Immature natural killer cell (primary cell): Measurements from ENCODE around the gene PLA2G6. TPM values are rescaled to one million over a fixed set of nuclear protein-coding genes. Genes with fewer than 3 reads are reported as not detected.

ENCODE experiments used
- DNase-seq, 3 donors: peaks; one replicate each; pipeline ENCODE4 v3.0.0; 2022; ENCODE audit warnings: mixed read lengths in 1 of 3
- H3K27ac Mint-ChIP-seq, 6 donors: one replicate each; pipeline ENCODE4 v1.8.0; 2020; ENCODE audit warnings: mixed read lengths in 6 of 6, mild to moderate bottlenecking in 5 of 6, inconsistent platforms in 4 of 6, moderate library complexity in 3 of 6
- H3K27me3 Mint-ChIP-seq, 3 donors: one replicate each; pipeline ENCODE4 v1.8.0; 2020 to 2021; ENCODE audit warnings: low read depth in 3 of 3, mild to moderate bottlenecking in 3 of 3, mixed read lengths in 3 of 3, moderate library complexity in 3 of 3, inconsistent platforms in 1 of 3
- H3K36me3 Mint-ChIP-seq, 3 donors: one replicate each; pipeline ENCODE4 v1.8.0; 2020; ENCODE audit warnings: mixed read lengths in 3 of 3, inconsistent platforms in 2 of 3, mild to moderate bottlenecking in 2 of 3
- H3K4me1 Mint-ChIP-seq, 2 donors: one replicate each; pipeline ENCODE4 v1.8.0; 2020; ENCODE audit warnings: inconsistent platforms in 2 of 2, mild to moderate bottlenecking in 2 of 2, mixed read lengths in 2 of 2, moderate library complexity in 1 of 2
- H3K4me3 Mint-ChIP-seq, 5 donors: one replicate each; pipeline ENCODE4 v1.8.0; 2020; ENCODE audit warnings: mild to moderate bottlenecking in 5 of 5, mixed read lengths in 5 of 5, inconsistent platforms in 3 of 5, moderate library complexity in 3 of 5
- H3K9me3 Mint-ChIP-seq, 6 donors: one replicate each; pipeline ENCODE4 v1.8.0; 2020; ENCODE audit warnings: mild to moderate bottlenecking in 6 of 6, mixed read lengths in 6 of 6, inconsistent platforms in 4 of 6, moderate library complexity in 3 of 6
- polyA plus RNA-seq, 3 donors: library from polyadenylated mRNA; unstranded; fragments of 300-500 nt; fragmentation: Illumina TruSeq; gene quantifications; one replicate each; pipeline ENCODE4 v1.2.3, GENCODE V29; 2021

Gene PLA2G6
- polyA plus RNA-seq, 3 donors from 2014 or later = 3.3 to 11.4 (median 4.2) TPM

GRCh38 chr22:38073150-38074130 lies 108.2 kb downstream of the PLA2G6 start:
- no peak overlapping the region for H3K4me3 Mint-ChIP-seq
- no peak overlapping the region for H3K27ac Mint-ChIP-seq
- DNase-seq = no peak
- H3K36me3 Mint-ChIP-seq = peaks cover 0 to 20% (median 0%) of the 10 kb centered on the region in 3 donors
- H3K27me3 Mint-ChIP-seq = peaks cover 0 to 2% (median 0%) of the 10 kb centered on the region in 3 donors
- no peaks in the 10 kb centered on the region for H3K4me1 Mint-ChIP-seq
- no peaks in the 10 kb centered on the region for H3K9me3 Mint-ChIP-seq

DNA sequence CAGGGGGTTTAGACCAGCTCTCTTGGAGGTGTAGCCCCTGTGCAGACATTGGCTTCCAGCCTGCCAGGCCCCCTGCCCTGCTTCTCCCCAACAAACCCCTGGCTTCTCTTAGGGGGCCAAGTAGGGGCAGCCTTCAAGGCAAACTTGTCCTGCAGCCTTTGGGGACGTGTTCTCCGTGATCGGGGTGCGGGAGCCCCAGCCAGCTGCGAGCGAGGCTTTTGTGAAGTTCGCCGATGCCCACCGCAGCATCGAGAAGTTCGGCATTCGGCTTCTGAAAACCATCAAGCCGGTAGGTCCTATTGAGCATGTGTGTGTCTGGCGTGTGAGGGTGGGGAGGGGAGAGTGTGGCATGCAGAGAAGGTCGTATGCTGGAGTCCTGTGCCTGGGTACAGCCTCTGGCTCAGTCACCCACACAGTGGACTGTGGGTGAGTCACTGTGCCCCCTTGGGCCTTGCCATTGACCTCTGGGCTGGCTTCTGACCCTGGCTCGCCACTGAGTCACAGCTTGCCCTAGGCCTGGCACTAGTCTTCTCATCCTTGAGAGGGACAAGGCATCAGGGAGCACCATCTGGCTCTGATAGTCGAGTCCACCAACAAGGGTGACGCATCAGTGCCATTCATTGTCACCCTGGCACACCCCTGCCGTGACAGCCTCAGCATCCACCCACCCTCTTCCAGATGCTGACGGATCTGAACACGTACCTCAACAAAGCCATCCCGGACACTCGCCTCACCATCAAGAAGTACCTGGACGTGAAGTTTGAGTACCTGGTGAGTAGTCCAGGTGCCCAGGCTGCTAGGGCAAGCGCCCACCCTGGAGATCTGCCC lies 109.1 kb downstream of the PLA2G6 start:
- no peak for DNase-seq
- Mint-ChIP-seq H3K36me3 (peaks cover 0 to 25% (median 0%) of the 10 kb centered on the region in 3 donors), H3K4me3 (no peak overlapping the region), H3K27me3 (peaks cover 0 to 2% (median 0%) of the 10 kb centered on the region in 3 donors), H3K9me3 (no peaks in the 10 kb centered on the region), H3K4me1 (no peaks in the 10 kb centered on the region), H3K27ac (no peak overlapping the region)

GRCh38 chr22:38071421-38072321 lies 110.0 kb downstream of the PLA2G6 start:
- H3K4me1 Mint-ChIP-seq = no peaks in the 10 kb centered on the region
- H3K36me3 Mint-ChIP-seq = peaks cover 0 to 29% (median 0%) of the 10 kb centered on the region in 3 donors

DNA sequence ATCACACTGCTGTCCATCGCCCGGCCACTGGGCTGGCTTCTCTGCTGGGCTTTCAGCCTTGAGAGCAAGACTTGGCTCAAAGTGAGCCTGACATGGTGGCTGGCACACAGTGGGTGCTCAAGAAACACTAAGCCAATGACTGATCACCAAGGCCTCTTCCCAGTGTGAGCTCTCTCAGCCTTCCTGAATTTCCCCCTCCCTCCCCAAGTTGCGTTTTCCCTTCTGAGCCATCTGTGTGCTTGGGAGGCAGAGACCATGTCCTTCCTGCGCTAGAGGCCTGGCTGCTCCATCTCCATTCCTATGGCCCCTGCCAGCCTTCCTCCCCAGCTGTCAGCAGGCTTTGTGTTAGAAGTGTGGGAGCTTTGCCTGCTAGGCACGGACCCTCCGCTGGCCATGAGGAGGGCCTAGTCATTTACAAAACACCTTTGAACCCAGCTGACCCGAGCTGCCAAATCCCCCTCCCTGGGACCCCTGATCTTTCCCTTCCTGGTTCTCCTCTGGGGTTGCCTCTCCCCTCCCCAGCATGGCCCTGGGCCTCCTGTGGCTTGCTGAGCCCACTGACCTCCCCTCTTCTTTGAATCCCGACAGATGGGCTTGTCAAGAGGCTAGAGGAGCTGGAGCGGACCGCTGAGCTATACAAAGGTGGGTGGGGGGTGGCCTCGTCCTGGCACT lies 111.2 kb downstream of the PLA2G6 start:
- H3K27ac Mint-ChIP-seq = peak overlapping the region in 1 of 6 donors; percentile 67
- H3K4me3 Mint-ChIP-seq = no peak overlapping the region
- peaks cover 4 to 36% (median 4%) of the 10 kb centered on the region in 3 donors for H3K36me3 Mint-ChIP-seq

More at GRCh38 chr22:38071421-38072321, 110.0 kb downstream of the PLA2G6 start:
- no peak for DNase-seq
- no peaks in the 10 kb centered on the region for H3K9me3 Mint-ChIP-seq
- no peak overlapping the region for H3K27ac Mint-ChIP-seq
- H3K27me3 Mint-ChIP-seq = peaks cover 0 to 2% (median 0%) of the 10 kb centered on the region in 3 donors
- no peak overlapping the region for H3K4me3 Mint-ChIP-seq

GRCh38 chr22:38069372-38070249 lies 112.0 kb downstream of the PLA2G6 start:
- Mint-ChIP-seq H3K9me3 (no peaks in the 10 kb centered on the region), H3K27ac (peak overlapping the region in 1 of 6 donors; percentile 67), H3K4me3 (no peak overlapping the region), H3K36me3 (peaks cover 4 to 44% (median 10%) of the 10 kb centered on the region in 3 donors), H3K27me3 (peaks cover 0 to 2% (median 0%) of the 10 kb centered on the region in 3 donors), H3K4me1 (no peaks in the 10 kb centered on the region)
- DNase-seq = no peak

More for the DNA sequence above, 111.2 kb downstream of the PLA2G6 start:
- Mint-ChIP-seq H3K4me1 (no peaks in the 10 kb centered on the region), H3K27me3 (peaks cover 0 to 2% (median 0%) of the 10 kb centered on the region in 3 donors), H3K9me3 (no peaks in the 10 kb centered on the region)
- no peak for DNase-seq

GRCh38 chr22:38068641-38069371 lies 112.8 kb downstream of the PLA2G6 start:
- Mint-ChIP-seq H3K4me1 (no peaks in the 10 kb centered on the region), H3K36me3 (peaks cover 4 to 41% (median 10%) of the 10 kb centered on the region in 3 donors), H3K27ac (no peak overlapping the region), H3K27me3 (peaks cover 0 to 2% (median 0%) of the 10 kb centered on the region in 3 donors), H3K9me3 (no peaks in the 10 kb centered on the region), H3K4me3 (no peak overlapping the region)
- no peak for DNase-seq

DNA sequence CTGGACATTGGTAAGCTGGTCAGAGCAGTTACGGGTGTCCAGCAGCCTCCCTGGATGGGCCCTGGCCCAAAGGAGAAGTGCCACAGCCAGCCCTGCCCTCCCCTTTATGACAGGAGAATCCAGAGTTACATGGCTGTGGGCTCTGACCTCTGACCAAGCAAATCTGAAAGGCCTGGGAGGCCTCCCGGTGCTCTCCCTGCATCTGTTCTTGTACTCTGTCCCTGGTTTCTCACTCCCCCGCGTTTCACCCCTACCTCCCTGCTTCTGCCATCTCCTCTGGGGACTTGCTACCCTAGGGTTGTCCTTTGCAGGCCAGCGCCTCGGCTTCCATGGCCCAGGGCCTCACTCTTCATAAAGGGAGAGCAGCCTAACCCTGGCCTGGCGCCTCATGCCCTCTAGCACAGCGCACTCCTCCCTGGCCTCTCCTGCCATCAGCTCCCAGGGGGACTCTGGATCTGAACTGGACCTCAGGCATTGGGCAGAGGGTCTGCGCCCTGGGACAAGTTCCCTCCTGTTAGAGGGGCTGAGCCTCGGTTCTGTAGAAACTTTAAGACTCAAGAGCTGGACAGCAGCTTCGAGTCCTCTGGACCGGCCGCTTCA lies 113.8 kb downstream of the PLA2G6 start:
- Mint-ChIP-seq H3K27me3 (peaks cover 0 to 2% (median 0%) of the 10 kb centered on the region in 3 donors), H3K36me3 (peaks cover 4 to 39% (median 11%) of the 10 kb centered on the region in 3 donors), H3K4me3 (no peak overlapping the region), H3K27ac (no peak overlapping the region), H3K4me1 (no peaks in the 10 kb centered on the region), H3K9me3 (no peaks in the 10 kb centered on the region)
- DNase-seq = no peak

DNA sequence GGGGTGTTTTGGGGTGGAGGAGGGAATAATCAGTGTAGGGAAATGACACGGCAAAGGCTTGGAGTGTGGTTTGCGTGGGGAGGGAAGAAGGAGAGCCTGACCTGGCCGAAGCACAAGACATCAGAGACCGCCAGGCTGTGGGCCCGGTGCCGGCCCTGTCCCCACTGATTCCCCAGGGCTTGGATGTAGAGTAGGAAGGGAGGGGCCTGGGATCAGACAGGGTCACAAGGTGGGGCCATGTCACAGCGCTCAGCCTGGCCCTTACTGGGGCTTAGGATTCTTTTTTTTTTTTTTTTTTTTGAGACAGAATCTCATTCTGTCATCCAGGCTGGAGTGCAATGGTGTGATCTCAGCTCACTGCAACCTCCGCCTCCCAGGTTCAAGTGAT lies 114.6 kb downstream of the PLA2G6 start:
- H3K9me3 Mint-ChIP-seq = no peaks in the 10 kb centered on the region
- no peak overlapping the region for H3K27ac Mint-ChIP-seq

GRCh38 chr22:38066381-38067027 lies 115.1 kb downstream of the PLA2G6 start:
- no peak overlapping the region for H3K4me3 Mint-ChIP-seq
- H3K9me3 Mint-ChIP-seq = no peaks in the 10 kb centered on the region
- H3K4me1 Mint-ChIP-seq = no peaks in the 10 kb centered on the region
- no peak overlapping the region for H3K27ac Mint-ChIP-seq
- peaks cover 10 to 46% (median 19%) of the 10 kb centered on the region in 3 donors for H3K36me3 Mint-ChIP-seq
- DNase-seq = no peak
- peaks cover 0 to 2% (median 0%) of the 10 kb centered on the region in 3 donors for H3K27me3 Mint-ChIP-seq

More for the DNA sequence above, 114.6 kb downstream of the PLA2G6 start:
- Mint-ChIP-seq H3K36me3 (peaks cover 8 to 41% (median 15%) of the 10 kb centered on the region in 3 donors), H3K4me1 (no peaks in the 10 kb centered on the region), H3K4me3 (no peak overlapping the region), H3K27me3 (peaks cover 0 to 2% (median 0%) of the 10 kb centered on the region in 3 donors)
- DNase-seq = no peak

DNA sequence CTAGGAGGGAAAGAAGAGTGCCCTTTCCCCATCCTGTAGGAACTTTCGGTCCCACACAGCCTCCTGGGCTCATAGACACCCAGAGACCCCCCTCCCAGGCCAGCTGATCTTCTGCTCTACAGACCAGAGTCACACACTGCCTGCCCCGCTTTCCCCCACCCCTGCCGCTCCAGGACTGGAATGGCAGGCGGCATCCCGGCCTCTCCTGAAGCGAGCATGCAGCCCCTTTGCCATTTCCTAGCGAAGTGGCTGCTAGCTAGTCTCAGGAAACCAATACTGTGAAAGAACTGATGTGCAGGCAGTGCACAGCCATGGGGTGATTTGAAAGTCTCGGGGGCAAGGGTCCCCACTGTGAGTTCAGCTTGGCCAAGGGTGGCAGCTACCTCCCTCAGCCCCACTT lies 116.1 kb downstream of the PLA2G6 start:
- Mint-ChIP-seq H3K27me3 (peaks cover 0 to 2% (median 0%) of the 10 kb centered on the region in 3 donors), H3K4me3 (no peak overlapping the region), H3K9me3 (no peaks in the 10 kb centered on the region), H3K4me1 (no peaks in the 10 kb centered on the region), H3K27ac (no peak overlapping the region), H3K36me3 (peaks cover 10 to 42% (median 19%) of the 10 kb centered on the region in 3 donors)
- no peak for DNase-seq
